GM19455 (cell line): ENCODE results near the gene FAM240A.

ENCODE experiments used
- ATAC-seq: cut with Tn5 transposase; IDR thresholded peaks from one replicate; pipeline ENCODE4 v1.9.1; 2021; ENCODE audit not compliant: unreplicated experiment

Gene FAM240A

DNA sequence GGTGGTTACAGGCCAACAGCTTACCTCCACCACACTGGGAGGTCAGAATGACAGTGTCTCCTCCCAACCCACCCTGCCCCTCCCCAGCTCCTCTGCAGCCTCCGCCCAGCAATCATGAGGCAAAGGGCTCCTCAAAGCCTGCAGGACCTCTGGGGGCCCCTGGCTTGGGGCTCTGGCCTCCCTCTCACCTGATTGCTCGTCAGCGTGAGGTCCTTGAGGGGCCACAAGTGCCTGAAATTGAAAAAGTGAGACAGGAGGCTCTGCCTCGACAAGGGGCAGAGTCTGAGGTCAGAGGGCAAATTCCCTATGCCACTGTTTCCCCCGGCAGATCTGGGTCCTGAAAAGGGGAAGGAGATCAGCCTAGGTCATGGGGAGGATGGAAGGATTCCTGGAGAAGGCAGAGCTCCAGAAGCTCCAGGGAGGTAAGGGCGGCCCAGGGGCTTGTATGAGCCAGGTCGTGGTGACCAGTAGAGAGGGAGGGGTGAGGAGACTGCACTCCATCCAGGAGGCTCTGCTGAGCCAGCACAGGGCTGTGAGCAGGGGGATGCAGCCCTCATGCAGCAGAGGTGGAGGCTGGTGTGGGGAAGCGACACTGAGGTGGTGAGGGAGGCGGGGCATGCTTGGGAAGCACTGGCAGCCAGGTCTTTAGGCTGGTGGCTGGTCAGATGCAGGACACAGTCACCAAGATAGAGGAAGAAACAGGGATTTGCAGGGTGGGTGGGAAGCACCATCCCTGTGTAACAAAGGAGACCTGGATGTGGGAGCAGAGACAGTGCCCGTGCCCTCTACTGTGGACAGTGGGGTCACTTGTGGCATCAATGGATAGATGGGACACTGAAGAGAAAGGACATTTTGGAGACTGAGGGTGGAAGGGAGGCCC, 61.1 kb downstream of the FAM240A start:
- ATAC-seq = no peak

GRCh38 chr3:46674031-46674845, 61.9 kb downstream of the FAM240A start:
- no peak for ATAC-seq

- no peak for ATAC-seq
These were observed 63.1 kb downstream of the FAM240A start for GRCh38 chr3:46675426-46675825.
